Stimulated activated CD8-positive, alpha-beta memory T cell treated with anti-CD3 and anti-CD28 coated beads, Interleukin-4, amount 100 ng/mL, for 1 hour (primary cell): ENCODE data around the gene RIC1.
A peak's percentile ranks its signal among the peaks of the same experiment; 100 is the strongest.
"Not testable (repeated sequence)": the region's sequence is repeated elsewhere in the genome, so short reads cannot be mapped to it uniquely, and the experiment has no call there.

ENCODE experiments used
- DNase-seq, 2 donors: peaks; one replicate each; pipeline ENCODE4 v3.0.0-alpha.2; 2020; ENCODE audit warnings: low read depth in 2 of 2, low spot score in 1 of 2

The RIC1 gene, protein sequence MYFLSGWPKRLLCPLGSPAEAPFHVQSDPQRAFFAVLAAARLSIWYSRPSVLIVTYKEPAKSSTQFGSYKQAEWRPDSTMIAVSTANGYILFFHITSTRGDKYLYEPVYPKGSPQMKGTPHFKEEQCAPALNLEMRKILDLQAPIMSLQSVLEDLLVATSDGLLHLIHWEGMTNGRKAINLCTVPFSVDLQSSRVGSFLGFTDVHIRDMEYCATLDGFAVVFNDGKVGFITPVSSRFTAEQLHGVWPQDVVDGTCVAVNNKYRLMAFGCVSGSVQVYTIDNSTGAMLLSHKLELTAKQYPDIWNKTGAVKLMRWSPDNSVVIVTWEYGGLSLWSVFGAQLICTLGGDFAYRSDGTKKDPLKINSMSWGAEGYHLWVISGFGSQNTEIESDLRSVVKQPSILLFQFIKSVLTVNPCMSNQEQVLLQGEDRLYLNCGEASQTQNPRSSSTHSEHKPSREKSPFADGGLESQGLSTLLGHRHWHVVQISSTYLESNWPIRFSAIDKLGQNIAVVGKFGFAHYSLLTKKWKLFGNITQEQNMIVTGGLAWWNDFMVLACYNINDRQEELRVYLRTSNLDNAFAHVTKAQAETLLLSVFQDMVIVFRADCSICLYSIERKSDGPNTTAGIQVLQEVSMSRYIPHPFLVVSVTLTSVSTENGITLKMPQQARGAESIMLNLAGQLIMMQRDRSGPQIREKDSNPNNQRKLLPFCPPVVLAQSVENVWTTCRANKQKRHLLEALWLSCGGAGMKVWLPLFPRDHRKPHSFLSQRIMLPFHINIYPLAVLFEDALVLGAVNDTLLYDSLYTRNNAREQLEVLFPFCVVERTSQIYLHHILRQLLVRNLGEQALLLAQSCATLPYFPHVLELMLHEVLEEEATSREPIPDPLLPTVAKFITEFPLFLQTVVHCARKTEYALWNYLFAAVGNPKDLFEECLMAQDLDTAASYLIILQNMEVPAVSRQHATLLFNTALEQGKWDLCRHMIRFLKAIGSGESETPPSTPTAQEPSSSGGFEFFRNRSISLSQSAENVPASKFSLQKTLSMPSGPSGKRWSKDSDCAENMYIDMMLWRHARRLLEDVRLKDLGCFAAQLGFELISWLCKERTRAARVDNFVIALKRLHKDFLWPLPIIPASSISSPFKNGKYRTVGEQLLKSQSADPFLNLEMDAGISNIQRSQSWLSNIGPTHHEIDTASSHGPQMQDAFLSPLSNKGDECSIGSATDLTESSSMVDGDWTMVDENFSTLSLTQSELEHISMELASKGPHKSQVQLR (N-terminal part only)

DNA sequence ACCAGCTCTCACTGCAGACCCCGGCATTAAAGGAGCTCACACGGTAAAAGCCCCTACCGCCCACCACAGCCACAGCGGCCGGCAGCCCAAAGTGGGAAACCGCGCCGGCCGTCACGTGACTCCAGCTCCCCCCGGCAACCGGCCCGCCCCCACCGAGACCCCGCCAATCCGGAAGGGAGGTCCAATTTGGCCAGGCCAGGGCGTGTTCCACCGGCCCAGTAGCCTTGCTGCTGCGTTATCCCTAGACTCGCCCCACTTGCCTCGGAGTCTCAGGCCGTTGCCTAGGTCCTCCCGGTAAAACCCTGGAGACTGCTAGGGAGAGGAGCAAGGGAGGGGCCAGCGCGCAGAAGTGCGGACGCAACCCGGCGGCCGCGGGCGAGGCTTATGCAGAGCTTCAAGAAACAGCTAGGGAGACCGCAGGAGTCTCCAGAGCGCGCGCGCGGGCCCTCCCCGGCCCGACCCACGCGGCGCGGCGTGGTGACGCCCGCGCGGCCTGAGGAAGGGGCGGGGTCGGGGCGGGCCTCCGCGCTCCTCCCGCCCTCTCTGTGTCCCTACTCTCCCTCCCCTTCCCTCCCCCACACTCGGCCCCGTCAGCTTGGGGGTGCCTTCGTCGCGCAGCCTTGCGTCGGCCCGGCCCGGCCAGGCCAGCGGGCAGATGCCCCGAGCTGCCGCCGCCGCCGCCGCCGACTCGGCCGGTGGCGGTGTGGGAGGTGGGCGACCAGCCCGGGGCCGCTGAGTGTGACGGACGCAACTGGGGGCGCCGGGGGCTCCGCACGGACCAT, at the start of gene RIC1:
TSS of gene RIC1 (plus strand) at position 578 of the 782 bp plus-strand sequence. CDS start at position 781, 203 bp downstream.
- peak; percentile 66 to 72 for DNase-seq

- no peak for DNase-seq
These were observed 49.0 kb upstream of the RIC1 start for GRCh38 chr9:5579881-5580280.

DNA sequence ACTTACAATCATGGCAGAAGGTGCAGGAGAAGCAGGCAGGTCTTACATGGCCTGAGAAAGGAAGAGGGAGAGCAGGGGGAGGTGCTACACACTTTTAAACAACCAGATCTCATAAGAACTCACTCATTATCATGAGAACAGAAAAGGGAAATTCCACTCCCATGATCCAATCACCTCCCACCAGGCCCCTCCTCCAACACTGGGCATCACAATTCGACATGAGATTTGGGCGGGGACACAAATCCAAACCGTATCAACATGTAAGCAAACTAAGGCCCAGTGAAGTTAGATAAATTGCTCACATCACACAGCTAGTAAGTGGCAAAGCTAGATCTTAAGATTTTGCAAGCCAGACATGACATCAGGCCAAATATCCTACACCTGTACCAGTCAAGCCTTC, 48.3 kb upstream of the RIC1 start:
- no peak for DNase-seq

- DNase-seq, result not testable (repeated sequence)
These were observed 47.2 kb upstream of the RIC1 start for GRCh38 chr9:5581706-5582105.

DNA sequence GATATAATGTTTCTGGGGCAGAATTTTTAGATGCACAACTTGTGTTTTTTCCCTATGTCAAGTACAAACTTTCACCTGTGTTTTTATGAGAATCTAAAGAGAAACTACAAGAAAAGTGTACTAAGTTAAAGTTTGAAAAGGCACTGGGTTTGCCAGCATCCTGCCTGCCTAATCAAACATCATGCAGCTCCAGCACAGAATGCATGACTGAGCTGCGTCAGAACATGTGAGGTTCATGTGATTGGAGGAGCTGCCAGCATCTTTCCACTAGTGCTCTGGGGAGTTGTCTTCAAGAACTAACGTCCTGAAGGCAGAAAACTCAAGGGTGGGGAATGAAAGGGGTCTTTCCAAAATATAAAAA, 46.1 kb upstream of the RIC1 start:
- DNase-seq, result no peak

- DNase-seq, result no peak
These were observed 42.5 kb upstream of the RIC1 start for GRCh38 chr9:5586391-5586802.

GRCh38 chr9:5587024-5587423, 41.9 kb upstream of the RIC1 start:
- DNase-seq, result no peak

GRCh38 chr9:5592231-5592630, 36.7 kb upstream of the RIC1 start:
- no peak for DNase-seq

DNA sequence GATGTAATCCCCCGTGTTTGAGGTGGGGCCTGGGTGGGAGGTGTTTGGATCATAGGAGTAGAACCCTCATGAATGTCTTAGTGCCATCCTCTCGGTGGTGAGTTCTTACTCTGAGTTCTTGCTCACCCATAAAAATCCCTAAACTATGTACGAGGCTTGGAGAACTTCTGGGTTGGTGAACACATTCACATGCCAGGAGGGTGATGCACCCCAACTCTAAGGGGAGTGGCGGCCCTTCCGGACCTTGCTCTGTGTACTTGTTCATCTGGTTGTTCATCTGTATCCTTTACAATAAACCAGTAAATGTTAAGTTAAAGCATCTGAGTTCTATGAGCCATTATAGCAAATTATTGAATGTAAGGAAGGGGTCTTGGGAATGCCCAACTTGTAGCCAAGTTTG, 36.0 kb upstream of the RIC1 start:
- no peak for DNase-seq

DNA sequence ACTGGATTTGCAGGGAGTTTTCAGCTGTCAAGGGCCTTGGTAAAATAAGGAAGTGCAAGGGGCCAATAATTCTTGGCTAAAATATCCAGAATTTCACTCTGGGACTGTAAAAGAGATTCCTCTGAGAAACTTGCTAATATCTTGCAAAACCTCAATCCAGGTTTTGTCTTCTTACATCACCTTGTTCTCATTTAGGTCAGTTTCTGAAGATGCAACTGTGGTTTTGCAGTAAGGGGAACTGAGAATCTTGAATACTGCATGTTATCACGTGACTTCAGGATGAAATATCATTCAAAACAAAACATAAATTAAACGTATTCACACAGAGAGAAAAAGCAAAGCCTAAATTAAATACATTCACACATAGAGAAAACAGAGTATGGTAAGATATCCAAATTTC, 35.0 kb upstream of the RIC1 start:
- DNase-seq, result no peak

DNA sequence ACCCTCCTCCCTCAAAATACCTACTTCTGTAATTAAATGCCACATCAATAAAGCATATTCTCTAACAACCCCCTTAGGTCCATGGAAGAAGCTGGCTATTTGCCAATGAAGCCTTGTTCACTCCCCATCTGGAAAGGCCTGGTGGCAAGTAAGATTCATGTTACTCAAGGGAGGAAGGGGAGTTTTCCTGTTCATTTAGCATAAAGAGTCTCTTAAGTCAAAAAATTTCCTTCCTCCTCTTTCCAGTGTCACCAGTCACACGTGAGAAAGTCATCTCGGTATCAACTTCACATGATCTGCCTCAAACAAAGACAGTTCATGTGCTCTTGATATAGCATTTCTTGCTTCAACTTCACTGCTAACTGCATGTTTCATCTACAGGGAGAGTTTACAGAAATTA, 32.7 kb upstream of the RIC1 start:
- no peak for DNase-seq

- DNase-seq, result no peak
These were observed 20.3 kb upstream of the RIC1 start for GRCh38 chr9:5608298-5609225.

DNA sequence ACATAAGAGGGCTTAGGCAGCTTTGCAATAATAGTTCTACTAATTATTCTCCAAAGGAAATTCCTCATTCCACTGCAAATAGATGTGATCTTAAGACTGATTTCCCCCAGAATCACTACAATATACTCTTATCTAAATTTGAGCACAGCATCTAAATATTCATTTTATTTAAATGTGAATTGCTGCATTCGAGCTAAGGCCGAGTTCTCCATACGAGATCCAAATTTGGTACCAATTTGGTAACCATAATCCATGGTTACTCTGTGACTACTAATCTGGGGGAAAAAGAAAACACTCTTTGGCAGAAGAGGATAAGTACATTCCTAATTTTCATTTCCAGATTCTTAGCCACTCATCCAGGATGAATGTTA, 19.7 kb upstream of the RIC1 start:
- no peak for DNase-seq

GRCh38 chr9:5610491-5610890, 18.4 kb upstream of the RIC1 start:
- DNase-seq, result no peak

GRCh38 chr9:5611321-5612184, 17.4 kb upstream of the RIC1 start:
- no peak for DNase-seq

GRCh38 chr9:5612185-5612530, 16.7 kb upstream of the RIC1 start:
- no peak for DNase-seq

DNA sequence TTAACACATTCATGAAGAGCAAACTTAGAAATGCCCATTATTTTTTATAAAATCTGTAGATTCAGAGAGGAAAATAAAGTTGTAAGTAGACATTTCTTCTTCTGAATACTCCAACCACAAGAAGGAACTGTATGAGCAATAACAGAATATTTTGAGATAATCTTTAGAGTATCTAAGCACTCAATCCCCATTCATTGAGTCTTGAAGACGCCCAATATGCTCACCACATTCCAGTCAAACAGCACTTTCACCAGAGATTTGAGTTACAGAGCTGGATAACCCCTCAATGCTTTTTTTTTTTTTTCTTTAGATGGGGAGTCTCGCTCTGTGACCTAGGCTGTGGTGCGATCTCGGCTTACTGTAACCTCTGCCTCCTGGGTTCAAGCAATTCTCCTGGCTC, 14.7 kb upstream of the RIC1 start:
- no peak for DNase-seq

DNA sequence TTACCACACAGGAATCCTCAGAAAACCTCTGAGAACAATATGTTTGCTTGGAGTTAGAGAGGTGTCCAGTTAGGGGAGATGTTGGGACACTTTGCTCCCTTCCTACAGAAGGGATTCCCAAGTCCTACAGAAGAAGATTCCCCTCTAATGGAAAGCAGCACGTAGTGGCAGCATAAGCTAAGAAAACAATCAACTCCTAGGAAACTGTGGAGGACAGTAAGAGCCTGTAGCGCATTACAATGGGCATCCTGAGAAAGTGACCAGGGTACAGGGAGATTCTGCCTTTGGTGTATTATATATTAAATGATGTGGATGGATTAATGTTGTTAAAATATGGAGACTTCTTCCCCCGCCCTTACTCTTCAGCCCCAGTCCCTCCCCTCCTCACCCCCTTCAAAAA, 13.9 kb upstream of the RIC1 start:
- no peak for DNase-seq

- no peak for DNase-seq
These were observed 11.2 kb upstream of the RIC1 start for GRCh38 chr9:5617749-5618148.
